Testis (tissue), 3 donors: Measurements from ENCODE around the gene LTBP1. TPM values are rescaled to one million over a fixed set of nuclear protein-coding genes. Genes with fewer than 3 reads are reported as not detected.

Experiments used
- DNase-seq: peaks from one replicate; pipeline ENCODE4 v3.0.0-alpha.2; 2019
- H3K27ac ChIP-seq, 2 donors: fragments of 200-600 bp; sonication (generic); one replicate each; pipeline ENCODE4 v1.5.1; 2019
- H3K27me3 ChIP-seq: fragments of 200-600 bp; sonication (generic); one replicate; pipeline ENCODE4 v1.5.1; 2019
- H3K36me3 ChIP-seq: fragments of 200-600 bp; sonication (generic); one replicate; pipeline ENCODE4 v1.5.1; 2017; ENCODE audit warnings: low read depth; ENCODE audit errors: missing control alignments
- H3K4me1 ChIP-seq: fragments of 200-600 bp; sonication (generic); one replicate; pipeline ENCODE4 v1.5.1; 2019
- H3K4me3 ChIP-seq, 2 donors: fragments of 200-600 bp; sonication (generic); one replicate each; pipeline ENCODE4 v1.5.1; 2017 to 2019
- H3K9me3 ChIP-seq: fragments of 200-600 bp; sonication (generic); one replicate; pipeline ENCODE4 v1.5.1; 2017
- POLR2A ChIP-seq: fragments of 450-650 bp; IDR thresholded peaks from one replicate; pipeline ENCODE4 v1.6.1; 2017; ENCODE audit warnings: antibody characterized with exemption, mild to moderate bottlenecking, moderate library complexity
- WGBS, 2 donors: methylation state at CpG; one replicate each; pipeline ENCODE4 v1.1.5; 2018; 5-methylcytosine and 5-hydroxymethylcytosine counted together
- intact Hi-C: fragments of 100-400 bp; cut with DNase I; formaldehyde crosslinking; loops from one replicate; pipeline ENCODE4 v1.15.1; 2023; ENCODE audit warnings: low total_unique reads
- microRNA-seq, 2 donors: library from miRNA; unstranded; fragments of <30 nt; microRNA quantifications; one replicate each; pipeline ENCODE4, GENCODE V29; 2016; ENCODE audit warnings: borderline number of aligned reads in 2 of 2, borderline replicate concordance in 1 of 2
- polyA plus RNA-seq: library from polyadenylated mRNA; stranded (reverse); fragments of 350-450 nt; fragmentation: Illumina TruSeq; extraction: RNeasy Lipid Tissue Mini Kit (QIAGEN cat#74804); gene quantifications from one replicate; pipeline ENCODE4 v1.2.3, GENCODE V29; 2014; ENCODE audit warnings: low read depth, low replicate concordance; ENCODE audit not compliant: insufficient read depth
- small RNA-seq, 2 donors: library from RNA; depleted of rRNA; stranded (forward); fragments of <200 nt; gene quantifications; one replicate each; pipeline ENCODE3, GENCODE V24; 2016
- total RNA-seq, 2 donors: library from RNA; depleted of rRNA; stranded (reverse); fragments of >200 nt; gene quantifications; one replicate each; pipeline ENCODE4 v1.2.3, GENCODE V29; 2016
- TF ChIP-seq, protein P1 (sequence below), 3 experiments: fragments of 450-650 bp in 2 of 3; fragments of 200-600 bp in 1 of 3; sonication (generic) in 1 of 3; IDR thresholded peaks; one replicate each; pipeline ENCODE4 v1.5.1; 2016 to 2019; ENCODE audit warnings: antibody characterized with exemption in 3 of 3, mild to moderate bottlenecking in 2 of 3, moderate library complexity in 1 of 3

Gene LTBP1
- total and polyA plus RNA-seq, 3 donors from 2014 or later = 39.6 to 51.5 (median 44.0) TPM

DNA sequence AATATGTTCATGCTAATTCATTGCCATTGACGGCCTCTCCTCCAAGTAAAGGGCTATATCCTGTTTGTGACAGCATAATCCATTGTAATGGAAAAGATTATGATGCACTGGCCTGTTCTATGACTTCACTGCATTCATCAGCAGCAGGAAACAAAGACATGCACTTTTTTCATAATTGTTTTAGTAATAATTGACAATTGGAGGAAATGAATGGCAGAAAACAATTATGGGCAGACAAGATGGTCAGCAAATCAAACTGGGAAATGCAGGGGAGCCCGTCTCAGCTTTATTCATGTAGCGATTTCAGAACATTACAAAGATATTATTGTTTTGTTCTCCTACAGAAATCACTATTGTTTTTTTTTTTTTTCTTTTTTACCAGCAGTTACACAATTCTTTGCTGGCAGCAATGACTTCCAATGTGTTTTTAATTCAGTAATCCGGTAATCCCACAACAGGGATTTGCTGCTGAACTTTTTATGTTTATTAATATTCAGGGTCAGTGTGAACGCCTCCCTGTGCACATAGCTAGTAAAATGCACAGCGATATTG is 495.9 kb downstream of the LTBP1 start:
- WGBS, 2 donors = 49 to 59% methylated on average over 6 of the region's 6 CpGs
- no peak for DNase-seq

DNA sequence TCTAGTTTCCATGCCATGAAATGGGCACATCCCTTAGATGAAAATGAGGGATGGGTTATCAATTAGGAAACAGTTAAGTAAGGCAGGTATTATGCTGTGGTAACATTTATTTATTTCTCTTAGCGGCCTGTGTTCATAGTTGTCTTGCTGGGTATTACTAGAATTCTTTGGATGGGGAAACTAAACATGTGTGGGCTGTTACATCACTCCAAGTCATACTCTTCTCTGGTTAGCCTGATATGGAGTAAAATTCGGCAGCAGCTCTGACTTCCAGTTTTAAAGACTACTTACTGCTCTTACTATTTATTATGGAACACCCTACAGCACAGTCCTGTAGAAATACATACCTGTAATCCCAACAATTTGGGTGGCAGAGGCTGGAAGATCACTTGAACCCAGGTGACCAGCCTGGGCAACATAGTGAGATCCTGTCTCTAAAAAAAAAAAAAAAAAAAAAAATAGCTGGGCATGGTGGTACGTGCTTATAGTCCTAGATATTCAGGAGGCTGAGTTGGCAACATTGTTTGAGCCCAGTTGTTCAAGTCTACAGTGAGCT is 496.6 kb downstream of the LTBP1 start:
- Histone ChIP-seq H3K4me1 (no peaks in the 10 kb centered on the region), H3K4me3 (no peak overlapping the region), H3K9me3 (no peaks in the 10 kb centered on the region), H3K27me3 (no peaks in the 10 kb centered on the region), H3K27ac (peak overlapping the region in 1 of 2 donors; percentile 38), H3K36me3 (no peaks in the 10 kb centered on the region)
- no peak for DNase-seq
- 76 to 82% methylated on average over 3 of the region's 3 CpGs for WGBS, 2 donors
- intact Hi-C loops = no loop called here
- TF ChIP-seq, protein P1, sequence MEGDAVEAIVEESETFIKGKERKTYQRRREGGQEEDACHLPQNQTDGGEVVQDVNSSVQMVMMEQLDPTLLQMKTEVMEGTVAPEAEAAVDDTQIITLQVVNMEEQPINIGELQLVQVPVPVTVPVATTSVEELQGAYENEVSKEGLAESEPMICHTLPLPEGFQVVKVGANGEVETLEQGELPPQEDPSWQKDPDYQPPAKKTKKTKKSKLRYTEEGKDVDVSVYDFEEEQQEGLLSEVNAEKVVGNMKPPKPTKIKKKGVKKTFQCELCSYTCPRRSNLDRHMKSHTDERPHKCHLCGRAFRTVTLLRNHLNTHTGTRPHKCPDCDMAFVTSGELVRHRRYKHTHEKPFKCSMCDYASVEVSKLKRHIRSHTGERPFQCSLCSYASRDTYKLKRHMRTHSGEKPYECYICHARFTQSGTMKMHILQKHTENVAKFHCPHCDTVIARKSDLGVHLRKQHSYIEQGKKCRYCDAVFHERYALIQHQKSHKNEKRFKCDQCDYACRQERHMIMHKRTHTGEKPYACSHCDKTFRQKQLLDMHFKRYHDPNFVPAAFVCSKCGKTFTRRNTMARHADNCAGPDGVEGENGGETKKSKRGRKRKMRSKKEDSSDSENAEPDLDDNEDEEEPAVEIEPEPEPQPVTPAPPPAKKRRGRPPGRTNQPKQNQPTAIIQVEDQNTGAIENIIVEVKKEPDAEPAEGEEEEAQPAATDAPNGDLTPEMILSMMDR (IDR thresholded peaks at IDR 0.05) = no peak
- no peak for TF ChIP-seq POLR2A

More for the DNA sequence above, 495.9 kb downstream of the LTBP1 start:
- no peaks in the 10 kb centered on the region for H3K36me3 ChIP-seq
- H3K27me3 ChIP-seq = no peaks in the 10 kb centered on the region
- H3K4me3 ChIP-seq = no peak overlapping the region
- H3K4me1 ChIP-seq = no peaks in the 10 kb centered on the region
- H3K9me3 ChIP-seq = no peaks in the 10 kb centered on the region
- no peak for TF ChIP-seq POLR2A
- TF ChIP-seq, protein P1 (IDR thresholded peaks at IDR 0.05) = no peak
- intact Hi-C loops = no loop called here
- peak overlapping the region in 1 of 2 donors; percentile 38 for H3K27ac ChIP-seq

DNA sequence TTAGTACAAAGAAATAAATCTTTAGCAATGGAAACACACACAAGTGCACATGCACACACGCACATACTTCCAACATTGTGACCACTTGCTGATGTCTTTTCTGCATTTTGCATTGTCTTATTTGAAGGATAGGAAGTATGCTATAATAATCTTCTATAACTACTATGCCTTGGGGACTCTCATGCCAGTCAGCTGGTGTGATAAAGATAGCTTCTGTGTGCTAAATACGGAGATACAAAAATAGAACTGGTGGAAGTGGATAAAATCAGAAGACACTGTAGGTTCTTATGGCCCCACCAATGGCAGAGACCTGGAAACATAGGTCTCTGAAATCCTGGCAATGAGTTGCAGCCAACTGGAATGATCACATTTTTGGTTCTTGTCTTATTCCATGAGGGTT is 498.2 kb downstream of the LTBP1 start:
- Histone ChIP-seq H3K27me3 (no peaks in the 10 kb centered on the region), H3K4me3 (no peak overlapping the region), H3K4me1 (no peaks in the 10 kb centered on the region), H3K36me3 (no peaks in the 10 kb centered on the region), H3K9me3 (no peaks in the 10 kb centered on the region), H3K27ac (no peak overlapping the region)
- DNase-seq = no peak
- no peak for TF ChIP-seq POLR2A
- TF ChIP-seq, protein P1 (IDR thresholded peaks at IDR 0.05) = no peak
- WGBS, 2 donors = 73 to 74% methylated on average over 2 of the region's 2 CpGs
- intact Hi-C loops = no loop called here

DNA sequence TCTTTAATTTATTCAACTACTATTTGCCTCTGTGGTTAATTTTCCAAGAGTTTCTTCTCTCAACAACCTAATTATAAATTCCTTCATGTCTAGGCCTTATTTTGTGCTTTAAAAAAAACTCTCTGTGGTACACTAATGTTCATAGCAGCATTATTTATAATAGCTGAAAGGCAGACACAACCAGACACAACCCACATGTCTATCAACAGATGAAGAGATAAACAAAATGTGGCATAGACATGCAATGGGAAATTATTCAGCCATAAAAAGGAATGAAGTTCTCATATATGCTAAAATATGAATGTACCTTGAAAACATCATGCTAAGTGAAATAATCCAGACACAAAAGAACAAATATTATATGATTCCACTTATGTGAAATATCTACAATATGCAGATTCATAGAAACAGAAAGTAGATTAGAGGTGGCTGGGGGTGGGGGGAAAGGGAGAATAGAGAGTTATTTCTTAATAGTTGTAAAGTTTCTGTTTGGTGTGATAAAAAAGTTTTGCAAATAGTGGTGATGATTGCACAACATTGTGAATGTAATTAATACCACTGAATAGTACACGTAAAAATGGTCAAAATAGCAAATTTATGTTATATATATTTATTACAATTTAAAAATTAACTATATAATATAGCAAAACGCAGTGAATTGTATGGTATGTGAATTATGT is 501.6 kb downstream of the LTBP1 start:
- no peaks in the 10 kb centered on the region for H3K4me1 ChIP-seq
- no peak overlapping the region for H3K27ac ChIP-seq
- no peak for DNase-seq
- intact Hi-C loops = no loop called here
- H3K27me3 ChIP-seq = no peaks in the 10 kb centered on the region
- H3K36me3 ChIP-seq = no peaks in the 10 kb centered on the region
- no peak overlapping the region for H3K4me3 ChIP-seq
- 47 to 73% methylated on average over 2 of the region's 2 CpGs for WGBS, 2 donors
- TF ChIP-seq, protein P1 (IDR thresholded peaks at IDR 0.05) = no peak
- TF ChIP-seq POLR2A = no peak
- no peaks in the 10 kb centered on the region for H3K9me3 ChIP-seq

Small RNA genes within 50 kb of the gene (microRNA-seq; reads per million reads assigned to microRNA genes)
- gene MIR4430 = 0 reads per million in 2 donors

Small RNA genes within 50 kb of the gene (small RNA-seq; reads per million reads assigned to genes)
- 0 reads per million in 2 donors for gene RF00019
- 0 reads per million in 2 donors for gene RNA5SP91
- 0 reads per million in 2 donors for gene RNA5SP92
